Measurements from ENCODE around the gene CDH13. TPM values are rescaled to one million over a fixed set of nuclear protein-coding genes. Genes with fewer than 3 reads are reported as not detected.

Gene CDH13
- total and polyA plus RNA-seq, 10 of the 15 experiments (the other 5 are each of a cell fraction or from before 2014, with no cell fraction given) = under 0.01 to 0.05 TPM; not detected in 8

DNA sequence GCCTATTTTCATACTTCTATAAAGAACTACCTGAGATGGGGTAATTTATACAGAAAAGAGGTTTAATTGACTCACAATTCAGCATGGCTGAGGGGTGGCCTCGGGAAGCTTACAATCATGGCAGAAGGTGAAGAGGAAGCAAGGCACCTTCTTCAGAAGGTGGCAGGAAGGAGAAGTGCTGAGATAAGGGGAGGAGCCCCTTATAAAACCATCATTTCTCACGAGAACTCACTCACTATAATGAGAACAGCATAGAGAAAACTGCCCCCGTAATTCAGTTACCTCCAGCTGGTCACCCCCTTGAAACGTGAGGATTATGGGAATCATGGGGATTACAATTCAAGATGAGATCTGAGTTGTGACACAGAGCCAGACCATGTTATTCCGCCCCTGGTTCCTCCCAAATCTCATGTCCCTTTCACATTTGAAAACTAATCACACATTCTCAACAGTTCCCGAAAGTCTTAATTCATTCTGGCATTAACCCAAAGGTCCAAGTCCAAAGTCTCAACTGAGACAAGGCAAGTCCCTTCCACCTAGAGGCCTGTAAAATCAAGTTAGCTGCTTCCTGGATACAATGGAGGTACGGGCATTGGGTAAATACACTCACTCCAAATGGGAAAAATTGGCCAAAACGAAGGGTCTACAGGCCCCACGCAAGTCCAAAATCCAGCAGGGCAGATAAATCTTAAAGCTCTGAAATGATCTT is 237.7 kb downstream of the CDH13 start:
- RAD21 ChIA-PET (ENCODE audit: unreplicated experiment) = no interaction called here
- Histone ChIP-seq H3K4me3 (no peak overlapping the region), H3K4me2 (ENCODE audit: control insufficient read depth, insufficient read depth) (no peak overlapping the region), H3K36me3 (ENCODE audit: control insufficient read depth in 2 of 2, insufficient read depth in 2 of 2, low read length in 1 of 2) (no peaks in the 10 kb centered on the region), H3K27me3 (replicated peaks in 1 of 2; ENCODE audit: control insufficient read depth in 2 of 2, insufficient read depth in 2 of 2, low read length in 1 of 2) (no peaks in the 10 kb centered on the region), H3K4me1 (ENCODE audit: control insufficient read depth, insufficient read depth, low read length) (no peaks in the 10 kb centered on the region), H4K20me1 (ENCODE audit: control insufficient read depth, insufficient read depth) (no peaks in the 10 kb centered on the region), H3K79me2 (ENCODE audit: control insufficient read depth, insufficient read depth, low read length) (no peaks in the 10 kb centered on the region), H3K27ac (ENCODE audit: control insufficient read depth, insufficient read depth) (no peak overlapping the region), H2AFZ (ENCODE audit: control insufficient read depth, low read depth, low read length) (no peak overlapping the region), H3K9ac (ENCODE audit: control insufficient read depth, insufficient read depth, low read length) (no peak overlapping the region), H3K9me3 (replicated peaks; ENCODE audit: control insufficient read depth, insufficient read depth, low read length) (no peaks in the 10 kb centered on the region; the same call in 2 of the 3 replicates)
- 12% methylated on average over 9 of the region's 9 CpGs for WGBS (ENCODE audit: insufficient coverage, insufficient replicate concordance, low lambda C conversion rate, missing lambda C conversion rate)
- no peak for DNase-seq (ENCODE audit: low read depth, low spot score)
- SMC1A ChIA-PET (ENCODE audit: uncharacterized antibody, unreplicated experiment) = no interaction called here
- no peak for FAIRE-seq
- CTCF ChIA-PET = no interaction called here
- no TSS peak for BruUV-seq (replicated peaks)
- ATAC-seq = no peak
- TF ChIP-seq CREM (IDR thresholded peaks at IDR 0.05; ENCODE audit: low read depth) (no peak), SMAD5 (IDR thresholded peaks at IDR 0.05; ENCODE audit: low read depth) (no peak), ETV6 (conservative IDR thresholded peaks at IDR 0.05 in 1 of 2, IDR thresholded peaks at IDR 0.05 in 1 of 2; ENCODE audit: borderline replicate concordance in 1 of 2, low read depth in 1 of 2) (no peak), BCL11A (IDR thresholded peaks at IDR 0.05; ENCODE audit: low read depth, low read length) (no peak), SMAD1 (IDR thresholded peaks at IDR 0.05; ENCODE audit: low read depth, partially characterized antibody) (no peak), ATF7 (IDR thresholded peaks at IDR 0.05; ENCODE audit: low read depth) (no peak), SRF (IDR thresholded peaks at IDR 0.05; ENCODE audit: low read depth in 2 of 2, low read length in 2 of 2) (no peak), MYC (IDR thresholded peaks at IDR 0.05; ENCODE audit: insufficient read depth, insufficient read length, insufficient replicate concordance, low read length, severe bottlenecking) (no peak)
- TF ChIP-seq, protein P1, sequence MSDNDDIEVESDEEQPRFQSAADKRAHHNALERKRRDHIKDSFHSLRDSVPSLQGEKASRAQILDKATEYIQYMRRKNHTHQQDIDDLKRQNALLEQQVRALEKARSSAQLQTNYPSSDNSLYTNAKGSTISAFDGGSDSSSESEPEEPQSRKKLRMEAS (IDR thresholded peaks at IDR 0.05; ENCODE audit: low read depth, low read length) = no peak
- intact Hi-C loops (cut with micrococcal nuclease; ENCODE audit: unreplicated experiment) = no loop called here
- in situ Hi-C loops (cut with MboI) = no loop called here
- POLR2A ChIA-PET = no interaction called here
